HCT116 (cell line): Measurements from ENCODE around the gene ATP7B. TPM values are rescaled to one million over a fixed set of nuclear protein-coding genes. Genes with fewer than 3 reads are reported as not detected.

Experiments
- ATAC-seq: fragments of 200-7000 bp; cut with Tn5 transposase; 2 replicates; pipeline ENCODE4 v1.9.1; 2020; ENCODE audit warnings: mild to moderate bottlenecking, moderate library complexity
- BruUV-seq: library from RNA; stranded (reverse); fragments of 400-500 nt; replicated peaks from 2 replicates; lab custom pipeline; 2021; lab: Mats Ljungman, UMichigan
- CTCF ChIA-PET: fragments of 300-600 bp; sonication (Branson Sonifier 250); formaldehyde crosslinking; loops from one replicate; lab custom pipeline; 2021; ENCODE audit warnings: antibody characterized with exemption; lab: Charles Lee
- POLR2A ChIA-PET: fragments of 300-600, 350-600 bp; sonication (Branson Sonifier 250); formaldehyde crosslinking; loops from one replicate; lab custom pipeline; 2021; ENCODE audit warnings: antibody characterized with exemption; lab: Charles Lee
- RAD21 ChIA-PET, 2 experiments: fragments of 300-600 bp; sonication (Branson Sonifier 250); formaldehyde crosslinking; loops; one replicate each; lab custom pipeline; 2023; ENCODE audit warnings: low total read pairs in 2 of 2; ENCODE audit not compliant: uncharacterized antibody in 2 of 2, unreplicated experiment in 2 of 2, low non-redundant PET in 1 of 2; lab: Charles Lee
- DNase-seq: peaks from one replicate; pipeline ENCODE4 v3.0.0-alpha.2; 2010; ENCODE audit warnings: low read depth, low spot score
- H2AFZ ChIP-seq: fragments of 200-600 bp; shearing (Covaris generic), sonication (generic); 2 replicates; pipeline ENCODE4 v1.6.1; 2017; ENCODE audit warnings: low read depth, mixed run types, mixed read lengths, antibody characterized with exemption, low read length; ENCODE audit not compliant: poor library complexity, severe bottlenecking
- H3K27ac ChIP-seq: 2 replicates; pipeline ENCODE4 v1.5.1; 2012; ENCODE audit warnings: low read depth, low read length
- H3K27me3 ChIP-seq: fragments of 200-600 bp; sonication (generic); 2 replicates; pipeline ENCODE4 v1.6.1; 2016; ENCODE audit warnings: mixed run types, low read length, mixed read lengths; ENCODE audit not compliant: insufficient read depth
- H3K36me3 ChIP-seq, 2 experiments: fragments of 200-500 bp in 1 of 2; fragments of 200-600 bp in 1 of 2; sonication (Bioruptor generic) in 1 of 2; sonication (generic) in 1 of 2; 2 replicates each; pipeline versions ENCODE4 v1.5.1 to v1.6.1; 2014 to 2016; ENCODE audit warnings: low read length in 2 of 2, inconsistent platforms in 1 of 2, mixed read lengths in 1 of 2, mixed run types in 1 of 2; ENCODE audit not compliant: insufficient read depth in 2 of 2, control insufficient read depth in 1 of 2
- H3K4me1 ChIP-seq, 2 experiments: fragments of 200-600 bp in 1 of 2; sonication (generic) in 1 of 2; 2 replicates each; pipeline versions ENCODE4 v1.5.1 to v1.6.1; 2012 to 2017; ENCODE audit warnings: low read length in 2 of 2, inconsistent platforms in 1 of 2, mild to moderate bottlenecking in 1 of 2, mixed read lengths in 1 of 2, mixed run types in 1 of 2, moderate library complexity in 1 of 2; ENCODE audit not compliant: insufficient read depth in 2 of 2, control insufficient read depth in 1 of 2
- H3K4me2 ChIP-seq: fragments of 200-600 bp; sonication (generic); 2 replicates; pipeline ENCODE4 v1.6.1; 2017; ENCODE audit warnings: mixed run types, low read length, mixed read lengths
- H3K4me3 ChIP-seq, 2 experiments: fragments of 200-600 bp in 1 of 2; sonication (generic) in 1 of 2; replicated peaks in 1 of 2; 2 replicates each; pipeline ENCODE4 v1.5.1; 2011 to 2016; ENCODE audit warnings: low read length in 2 of 2, control low read depth in 1 of 2, low read depth in 1 of 2, mild to moderate bottlenecking in 1 of 2, mixed read lengths in 1 of 2, mixed run types in 1 of 2
- H3K79me2 ChIP-seq: fragments of 200-600 bp; sonication (generic); 2 replicates; pipeline ENCODE4 v1.6.1; 2017; ENCODE audit warnings: mild to moderate bottlenecking, mixed run types, low read length, moderate library complexity, mixed read lengths; ENCODE audit not compliant: insufficient read depth
- H3K9ac ChIP-seq: fragments of 200-600 bp; sonication (generic); 2 replicates; pipeline ENCODE4 v1.6.1; 2016; ENCODE audit warnings: low read length, mixed read lengths
- H3K9me2 ChIP-seq: fragments of 200-600 bp; sonication (generic), shearing (Covaris generic); 2 replicates; pipeline ENCODE4 v1.6.1; 2017; ENCODE audit warnings: mixed run types, mild to moderate bottlenecking, moderate library complexity; ENCODE audit not compliant: insufficient read depth
- H3K9me3 ChIP-seq, 2 experiments: fragments of 200-500 bp in 1 of 2; fragments of 200-600 bp in 1 of 2; sonication (Bioruptor generic) in 1 of 2; sonication (generic) in 1 of 2; 2 replicates each; pipeline ENCODE4 v1.6.1; 2014 to 2017; ENCODE audit warnings: low read length in 2 of 2, mixed read lengths in 2 of 2, inconsistent platforms in 1 of 2, low read depth in 1 of 2, mild to moderate bottlenecking in 1 of 2, mixed run types in 1 of 2, moderate library complexity in 1 of 2; ENCODE audit not compliant: control insufficient read depth in 1 of 2, insufficient read depth in 1 of 2
- H4K20me1 ChIP-seq: fragments of 200-600 bp; sonication (generic), shearing (Covaris generic); 2 replicates; pipeline ENCODE4 v1.6.1; 2017; ENCODE audit warnings: mixed run types, mild to moderate bottlenecking, moderate library complexity; ENCODE audit not compliant: insufficient read depth
- EGR1 ChIP-seq: IDR thresholded peaks from 2 replicates; pipeline ENCODE4 v1.6.1; 2012; ENCODE audit warnings: low read depth
- EZH2phosphoT487 ChIP-seq: fragments of 200-600 bp; IDR thresholded peaks from 2 replicates; pipeline ENCODE4 v1.6.1; 2018; ENCODE audit warnings: antibody characterized with exemption, borderline replicate concordance
- FOSL1 ChIP-seq: IDR thresholded peaks from 2 replicates; pipeline ENCODE4 v1.6.1; 2012; ENCODE audit warnings: low read depth
- MAX ChIP-seq: IDR thresholded peaks from 2 replicates; pipeline ENCODE4 v1.6.1; 2012
- RAD21 ChIP-seq: IDR thresholded peaks from 2 replicates; pipeline ENCODE4 v1.6.1; 2012; ENCODE audit warnings: low read depth, mild to moderate bottlenecking
- REST ChIP-seq: IDR thresholded peaks from 2 replicates; pipeline ENCODE4 v1.6.1; 2012; ENCODE audit warnings: low read depth
- SRF ChIP-seq: IDR thresholded peaks from 2 replicates; pipeline ENCODE4 v1.6.1; 2012; ENCODE audit warnings: low read depth
- ZNF274 ChIP-seq: fragments of 200-500 bp; sonication (Bioruptor generic); IDR thresholded peaks from 2 replicates; pipeline ENCODE4 v1.6.1; 2014; ENCODE audit warnings: mild to moderate bottlenecking, low read depth, low read length, inconsistent platforms
- intact Hi-C: fragments of 100-400 bp; cut with micrococcal nuclease; formaldehyde crosslinking; loops from 2 replicates; pipeline ENCODE4 v1.10.0; 2022
- total RNA-seq: library from RNA; stranded (reverse); gene quantifications from one replicate; pipeline ENCODE4 v1.2.1, GENCODE V29; 2021; ENCODE audit not compliant: unreplicated experiment
- TF ChIP-seq, protein P1 (sequence below): IDR thresholded peaks from 2 replicates; pipeline ENCODE4 v1.6.1; 2012

The ATP7B gene
- total RNA-seq, 1 experiment from 2014 or later, result 10.3 TPM

GRCh38 chr13:51919531-51919930 is 91.7 kb downstream of the ATP7B start:
- no peaks in the 10 kb centered on the region for H3K36me3 ChIP-seq
- ATAC-seq, result no peak
- H3K9me3 ChIP-seq, result no peaks in the 10 kb centered on the region
- no peaks in the 10 kb centered on the region for H4K20me1 ChIP-seq
- H3K9me2 ChIP-seq, result no peaks in the 10 kb centered on the region
- RAD21 ChIA-PET, result no interaction called here
- no peaks in the 10 kb centered on the region for H3K27me3 ChIP-seq
- H3K9ac ChIP-seq, result no peak overlapping the region
- H3K27ac ChIP-seq, result no peak overlapping the region
- no peak for DNase-seq
- POLR2A ChIA-PET, result no interaction called here
- CTCF ChIA-PET, result no interaction called here
- H3K4me1 ChIP-seq, result peaks cover 5% of the 10 kb centered on the region in 2 experiments; a peak in 2 of 4 replicates
- TF ChIP-seq MAX (no peak), ZNF274 (no peak), REST (no peak), FOSL1 (no peak), EZH2phosphoT487 (no peak), SRF (no peak), RAD21 (no peak), EGR1 (no peak)
- TF ChIP-seq, protein P1, sequence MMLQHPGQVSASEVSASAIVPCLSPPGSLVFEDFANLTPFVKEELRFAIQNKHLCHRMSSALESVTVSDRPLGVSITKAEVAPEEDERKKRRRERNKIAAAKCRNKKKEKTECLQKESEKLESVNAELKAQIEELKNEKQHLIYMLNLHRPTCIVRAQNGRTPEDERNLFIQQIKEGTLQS, result no peak
- H3K79me2 ChIP-seq, result no peaks in the 10 kb centered on the region
- BruUV-seq, result no TSS peak
- H3K4me3 ChIP-seq, result no peak overlapping the region
- H2AFZ ChIP-seq, result no peak overlapping the region
- intact Hi-C loops, result no loop called here
- H3K4me2 ChIP-seq, result no peak overlapping the region
